Lower lobe of right lung (tissue), 2 donors: ENCODE data around the gene DUOXA2. TPM values are rescaled to one million over a fixed set of nuclear protein-coding genes. Genes with fewer than 3 reads are reported as not detected.

Experiments
- ATAC-seq, 2 donors: fragments of 200-7000 bp; cut with Tn5 transposase; one replicate each; pipeline ENCODE4 v1.9.1; 2020 to 2022; ENCODE audit warnings: mild to moderate bottlenecking in 2 of 2, moderate library complexity in 2 of 2
- DNase-seq: peaks from one replicate; pipeline ENCODE4 v3.0.0-alpha.2; 2020
- H3K27ac ChIP-seq: fragments of 200-600 bp; one replicate; pipeline ENCODE4 v1.8.0; 2022
- H3K27me3 ChIP-seq: fragments of 200-600 bp; one replicate; pipeline ENCODE4 v1.8.0; 2022; ENCODE audit warnings: low read depth
- H3K36me3 ChIP-seq: fragments of 200-600 bp; one replicate; pipeline ENCODE4 v1.8.0; 2022; ENCODE audit warnings: mild to moderate bottlenecking
- H3K4me1 ChIP-seq: fragments of 200-600 bp; one replicate; pipeline ENCODE4 v1.8.0; 2022
- H3K4me3 ChIP-seq: fragments of 200-600 bp; one replicate; pipeline ENCODE4 v1.8.0; 2022; ENCODE audit warnings: mild to moderate bottlenecking
- H3K9me3 ChIP-seq: fragments of 200-600 bp; one replicate; pipeline ENCODE4 v1.8.0; 2022
- CTCF ChIP-seq: fragments of 200-600 bp; IDR thresholded peaks from one replicate; pipeline ENCODE4 v1.8.0; 2022; ENCODE audit warnings: antibody characterized with exemption, mild to moderate bottlenecking
- intact Hi-C: fragments of 100-400 bp; cut with DNase I; formaldehyde crosslinking; loops from one replicate; pipeline ENCODE4 v1.11.0; 2022
- total RNA-seq: library from RNA; stranded (reverse); fragmentation: NEBNext Ultra II Directional; extraction: Animal tissue kit (Norgen Biotek cat#: 25700); gene quantifications from one replicate; pipeline ENCODE4 v1.2.1, GENCODE V29; 2021
- donor health status: DM: no; HTN: yes; CAD: no; lungs with severe emphysema.

The DUOXA2 gene
- total RNA-seq, 1 donor from 2014 or later = not detected

GRCh38 chr15:45141386-45141785 lies 27.3 kb downstream of the DUOXA2 start:
- no peak for TF ChIP-seq CTCF
- H3K27ac ChIP-seq = no peak overlapping the region
- DNase-seq = no peak
- no peak for ATAC-seq
- intact Hi-C loops = no loop called here
- H3K27me3 ChIP-seq = peaks cover 10% of the 10 kb centered on the region
- no peak overlapping the region for H3K4me3 ChIP-seq
- H3K9me3 ChIP-seq = no peaks in the 10 kb centered on the region
- H3K36me3 ChIP-seq = peaks cover 39% of the 10 kb centered on the region
- peaks cover 19% of the 10 kb centered on the region for H3K4me1 ChIP-seq

GRCh38 chr15:45143056-45143455 lies 28.9 kb downstream of the DUOXA2 start:
- Histone ChIP-seq H3K27ac (no peak overlapping the region), H3K4me3 (no peak overlapping the region), H3K9me3 (no peaks in the 10 kb centered on the region), H3K36me3 (peaks cover 54% of the 10 kb centered on the region), H3K4me1 (peaks cover 21% of the 10 kb centered on the region), H3K27me3 (peaks cover 3% of the 10 kb centered on the region)
- intact Hi-C loops = no loop called here
- DNase-seq = no peak
- no peak for ATAC-seq
- no peak for TF ChIP-seq CTCF

GRCh38 chr15:45143946-45144345 lies 29.8 kb downstream of the DUOXA2 start:
- ATAC-seq (no peak), DNase-seq (no peak)
- Histone ChIP-seq H3K27ac (no peak overlapping the region), H3K9me3 (no peaks in the 10 kb centered on the region), H3K27me3 (no peaks in the 10 kb centered on the region), H3K36me3 (peaks cover 58% of the 10 kb centered on the region), H3K4me1 (peaks cover 21% of the 10 kb centered on the region), H3K4me3 (no peak overlapping the region)
- intact Hi-C loops = no loop called here
- TF ChIP-seq CTCF = no peak

- Histone ChIP-seq H3K27ac (no peak overlapping the region), H3K36me3 (peaks cover 58% of the 10 kb centered on the region), H3K4me3 (no peak overlapping the region), H3K4me1 (peaks cover 21% of the 10 kb centered on the region), H3K27me3 (no peaks in the 10 kb centered on the region), H3K9me3 (no peaks in the 10 kb centered on the region)
- no peak for TF ChIP-seq CTCF
- intact Hi-C loops = no loop called here
- DNase-seq (no peak), ATAC-seq (no peak)
These were observed 30.6 kb downstream of the DUOXA2 start for GRCh38 chr15:45144775-45145174.

- Histone ChIP-seq H3K36me3 (peaks cover 60% of the 10 kb centered on the region), H3K9me3 (no peaks in the 10 kb centered on the region), H3K27me3 (no peaks in the 10 kb centered on the region), H3K4me1 (peaks cover 12% of the 10 kb centered on the region), H3K27ac (peak overlapping the region; percentile 18), H3K4me3 (no peak overlapping the region)
- DNase-seq (no peak), ATAC-seq (peak; percentile 58 to 64)
- intact Hi-C loops = no loop called here
- TF ChIP-seq CTCF = no peak
These were observed 32.3 kb downstream of the DUOXA2 start for GRCh38 chr15:45146405-45146804.

- TF ChIP-seq CTCF = no peak
- Histone ChIP-seq H3K36me3 (peaks cover 71% of the 10 kb centered on the region), H3K4me1 (peaks cover 12% of the 10 kb centered on the region), H3K4me3 (no peak overlapping the region), H3K27me3 (no peaks in the 10 kb centered on the region), H3K9me3 (no peaks in the 10 kb centered on the region), H3K27ac (no peak overlapping the region)
- ATAC-seq (no peak), DNase-seq (no peak)
- intact Hi-C loops = no loop called here
These were observed 33.5 kb downstream of the DUOXA2 start for GRCh38 chr15:45147606-45148005.
